Stomach (tissue), 9 donors: ENCODE data around the gene C2orf69. TPM values are rescaled to one million over a fixed set of nuclear protein-coding genes. Genes with fewer than 3 reads are reported as not detected.

ENCODE experiments used
- DNase-seq, 2 donors: peaks; one replicate each; pipeline versions ENCODE4 v3.0.0 to v3.0.0-alpha.2; 2013 to 2019
- H3K27ac ChIP-seq, 5 donors: fragments of 200-600 bp in 4 of 5; sonication (generic) in 4 of 5; one replicate each; pipeline ENCODE4 v1.5.1; 2013 to 2019; ENCODE audit warnings: mild to moderate bottlenecking in 1 of 5, moderate library complexity in 1 of 5
- H3K27me3 ChIP-seq, 3 donors: fragments of 200-600 bp; sonication (generic); one replicate each; pipeline ENCODE4 v1.5.1; 2017 to 2019; ENCODE audit warnings: mixed run types in 1 of 3
- H3K36me3 ChIP-seq, 4 donors: fragments of 200-600 bp; sonication (generic); 1 replicate in 3 of 4; 2 replicates in 1 of 4; pipeline ENCODE4 v1.5.1; 2016 to 2019
- H3K4me1 ChIP-seq, 4 donors: fragments of 200-600 bp; sonication (generic); one replicate each; pipeline ENCODE4 v1.5.1; 2016 to 2019
- H3K4me3 ChIP-seq, 4 donors: fragments of 200-600 bp; sonication (generic) in 3 of 4; one replicate each; pipeline ENCODE4 v1.5.1; 2016 to 2019; ENCODE audit warnings: mild to moderate bottlenecking in 1 of 4
- H3K9me3 ChIP-seq, 4 donors: fragments of 200-600 bp; sonication (generic); one replicate each; pipeline ENCODE4 v1.5.1; 2016 to 2019
- CTCF ChIP-seq, 7 experiments: fragments of 450-650 bp in 4 of 7; fragments of 200-600 bp in 3 of 7; sonication (generic) in 3 of 7; IDR thresholded peaks; one replicate each; pipeline ENCODE4 v1.5.1; 2016 to 2019; ENCODE audit warnings: antibody characterized with exemption in 7 of 7, control low read depth in 2 of 7, mild to moderate bottlenecking in 1 of 7
- EP300 ChIP-seq: sonication (generic); formaldehyde crosslinking; IDR thresholded peaks from one replicate; pipeline ENCODE4 v1.6.1; 2017; ENCODE audit warnings: antibody characterized with exemption
- POLR2A ChIP-seq, 4 donors: fragments of 450-650 bp; IDR thresholded peaks; one replicate each; pipeline ENCODE4 v1.6.1; 2016; ENCODE audit warnings: antibody characterized with exemption in 4 of 4, control low read depth in 2 of 4, mild to moderate bottlenecking in 1 of 4, moderate library complexity in 1 of 4
- POLR2AphosphoS5 ChIP-seq, 3 donors: sonication (generic); formaldehyde crosslinking; IDR thresholded peaks; one replicate each; pipeline ENCODE4 v1.6.1; 2016; ENCODE audit warnings: antibody characterized with exemption in 3 of 3
- WGBS, 5 donors: extraction: QIAGEN DNeasy Blood & Tissue Kit in 3 of 5; methylation state at CpG; one replicate each; pipeline versions ENCODE4 v1.1.5 to v1.1.7; 2013 to 2018; 5-methylcytosine and 5-hydroxymethylcytosine counted together
- intact Hi-C: fragments of 100-400 bp; cut with DNase I; formaldehyde crosslinking; loops from one replicate; pipeline ENCODE4 v1.15.1; 2023; ENCODE audit warnings: low total_unique reads
- polyA plus RNA-seq, 3 donors: library from polyadenylated mRNA; stranded (reverse); fragments of 200-250 nt; gene quantifications; one replicate each; pipeline ENCODE4 v1.2.3, GENCODE V29; 2013
- small RNA-seq, 4 donors: library from RNA; depleted of rRNA; stranded (forward); fragments of <200 nt; gene quantifications; one replicate each; pipeline ENCODE3, GENCODE V24; 2016
- total RNA-seq, 5 donors: library from RNA; depleted of rRNA; stranded (reverse); fragments of >200 nt; gene quantifications; one replicate each; pipeline versions ENCODE4 v1.1.0 to v1.2.3, GENCODE V29; 2014 to 2016
- donor health status: healthy with polysubstance abuse.
- donor health status: Bipolar disorder and iron deficiency.
- donor health status: healthy.

C2orf69 gene
- total and polyA plus RNA-seq, 8 donors, result 2.0 to 29.8 (median 7.3) TPM

GRCh38 chr2:199968126-199968525 is 57.0 kb downstream of the C2orf69 start:
- Histone ChIP-seq H3K9me3 (no peaks in the 10 kb centered on the region), H3K4me1 (no peaks in the 10 kb centered on the region), H3K36me3 (peaks cover 12 to 59% (median 49%) of the 10 kb centered on the region in 4 donors), H3K27ac (no peak overlapping the region), H3K27me3 (no peaks in the 10 kb centered on the region), H3K4me3 (no peak overlapping the region)
- 89 to 97% (median 93%) methylated on average over 1 of the region's 1 CpG for WGBS, 5 donors
- no peak for TF ChIP-seq POLR2A (IDR thresholded peaks at IDR 0.05)
- TF ChIP-seq POLR2AphosphoS5 (IDR thresholded peaks at IDR 0.05), result no peak
- no peak for TF ChIP-seq EP300
- TF ChIP-seq CTCF (IDR thresholded peaks at IDR 0.05), result no peak
- intact Hi-C loops, result no loop called here
- DNase-seq, result no peak

- no peak overlapping the region for H3K27ac ChIP-seq
- H3K9me3 ChIP-seq, result no peaks in the 10 kb centered on the region
- WGBS, 5 donors, result 78 to 81% (median 79%) methylated on average over 6 of the region's 6 CpGs
- intact Hi-C loops, result loop anchor here (5.0 kb wide), 1 partner anchor 500 kb away; no protein-coding TSS in a partner anchor
- H3K27me3 ChIP-seq, result no peaks in the 10 kb centered on the region
- H3K4me3 ChIP-seq, result no peak overlapping the region
- peaks cover 0 to 20% (median 11%) of the 10 kb centered on the region in 4 donors for H3K36me3 ChIP-seq
- DNase-seq, result no peak
- TF ChIP-seq EP300, result no peak
- no peak for TF ChIP-seq POLR2A (IDR thresholded peaks at IDR 0.05)
- TF ChIP-seq CTCF (IDR thresholded peaks at IDR 0.05), result no peak
- no peak for TF ChIP-seq POLR2AphosphoS5 (IDR thresholded peaks at IDR 0.05)
- no peaks in the 10 kb centered on the region for H3K4me1 ChIP-seq
Measured at GRCh38 chr2:199972088-199972626, 61.1 kb downstream of the C2orf69 start.

GRCh38 chr2:199973703-199974102 is 62.6 kb downstream of the C2orf69 start:
- intact Hi-C loops, result loop anchor here (5.0 kb wide), 1 partner anchor 499 kb away; no protein-coding TSS in a partner anchor
- Histone ChIP-seq H3K4me1 (peaks cover 0 to 9% (median 0%) of the 10 kb centered on the region in 4 donors), H3K27me3 (no peaks in the 10 kb centered on the region), H3K9me3 (no peaks in the 10 kb centered on the region), H3K27ac (no peak overlapping the region), H3K36me3 (peaks cover 0 to 20% (median 3%) of the 10 kb centered on the region in 4 donors), H3K4me3 (no peak overlapping the region)
- DNase-seq, result peak in 1 of 2 donors; percentile 64
- TF ChIP-seq CTCF (IDR thresholded peaks at IDR 0.05) (peak in 3 of 7 experiments; percentile 9 to 40 (median 34)), POLR2AphosphoS5 (IDR thresholded peaks at IDR 0.05) (no peak)
- WGBS, 5 donors, result 15 to 20% (median 17%) methylated on average over 2 of the region's 2 CpGs

GRCh38 chr2:199975273-199975895 is 64.3 kb downstream of the C2orf69 start:
- 84 to 92% (median 87%) methylated on average over 3 of the region's 3 CpGs for WGBS, 5 donors
- no peak for TF ChIP-seq EP300
- TF ChIP-seq CTCF (IDR thresholded peaks at IDR 0.05), result no peak
- TF ChIP-seq POLR2A (IDR thresholded peaks at IDR 0.05), result no peak
- no peak for TF ChIP-seq POLR2AphosphoS5 (IDR thresholded peaks at IDR 0.05)
- intact Hi-C loops, result no loop called here

More at GRCh38 chr2:199975273-199975895, 64.3 kb downstream of the C2orf69 start:
- Histone ChIP-seq H3K27me3 (no peaks in the 10 kb centered on the region), H3K36me3 (peaks cover 0 to 8% (median 2%) of the 10 kb centered on the region in 4 donors), H3K9me3 (no peaks in the 10 kb centered on the region), H3K4me3 (no peak overlapping the region), H3K27ac (no peak overlapping the region), H3K4me1 (peaks cover 0 to 22% (median 10%) of the 10 kb centered on the region in 4 donors)
- DNase-seq, result no peak

Small RNA genes within 50 kb of the gene (small RNA-seq; reads per million reads assigned to genes)
- gene AC108032.1 (0 reads per million in 4 donors), gene RN7SL717P (0 reads per million in 4 donors)

Other genes starting within 250 kb of the C2orf69 start
- 1 to 10 TPM in 1 of 5 donors, under 1 TPM in 1, not detected in 3; 0.58 to 2.8 TPM for gene FTCDNL1, start 60.1 kb upstream of the C2orf69 start, total RNA-seq
- under 1 TPM in 2 of 3 donors, not detected in 1; 0.31 to 0.98 TPM for gene FTCDNL1, start 60.1 kb upstream of the C2orf69 start, polyA plus RNA-seq
- gene TYW5, start 44.2 kb downstream of the C2orf69 start, total RNA-seq, result 10 to 100 TPM in 2 of 5 donors, 1 to 10 TPM in 3; 1.2 to 25.3 (median 4.9) TPM
- 1 to 10 TPM; 2.8 to 3.2 (median 3.2) TPM for gene TYW5, start 44.2 kb downstream of the C2orf69 start, polyA plus RNA-seq
- gene MAIP1, start 44.3 kb downstream of the C2orf69 start, total RNA-seq, result 10 to 100 TPM in 3 of 5 donors, 1 to 10 TPM in 1, not detected in 1; 7.0 to 30.4 (median 25.3) TPM
- 10 to 100 TPM; 11.4 to 22.9 (median 19.6) TPM for gene MAIP1, start 44.3 kb downstream of the C2orf69 start, polyA plus RNA-seq